ENCODE data around the gene THG1L. TPM values are rescaled to one million over a fixed set of nuclear protein-coding genes. Genes with fewer than 3 reads are reported as not detected.
"Not testable (repeated sequence)": the region's sequence is repeated elsewhere in the genome, so short reads cannot be mapped to it uniquely, and the experiment has no call there.

The THG1L gene
- total RNA-seq = 10 to 100 TPM; 13.2 to 20.3 (median 15.5) TPM

GRCh38 chr5:157731272-157732129, at the start of gene THG1L:
THG1L (plus strand) TSS chr5:157731420; CDS start chr5:157731441, 21 bp downstream.
- TF ChIP-seq POLR2A (IDR thresholded peaks at IDR 0.05) (peak; percentile 52 to 60), CTCF (IDR thresholded peaks at IDR 0.05) (no peak), POLR2AphosphoS5 (IDR thresholded peaks at IDR 0.05) (peak; percentile 78), EP300 (IDR thresholded peaks at IDR 0.05) (no peak)
- 0% methylated on average over 15 to 22 of the region's 47 CpGs for WGBS, 2 donors (ENCODE audit: low coverage in 1 of 2)
- Histone ChIP-seq H3K27me3 (no peaks in the 10 kb centered on the region), H3K9me3 (no peaks in the 10 kb centered on the region), H3K4me3 (peak within 1 kb of the TSS; percentile 66 to 69), H3K4me1 (peaks cover 0 to 12% (median 3%) of the 10 kb centered on the region in 3 donors), H3K36me3 (peaks cover 0 to 35% of the 10 kb centered on the region in 2 donors), H3K27ac (peak within 1 kb of the TSS; percentile 84 to 96 (median 94))
- ATAC-seq = peak; percentile 99

- H3K4me1 ChIP-seq = no peaks in the 10 kb centered on the region
- no peak overlapping the region for H3K4me3 ChIP-seq
- H3K9me3 ChIP-seq = no peaks in the 10 kb centered on the region
- WGBS, 2 donors (ENCODE audit: low coverage in 1 of 2) = 0 to 57% methylated on average over 1 to 3 of the region's 3 CpGs
- no peak for TF ChIP-seq POLR2AphosphoS5 (IDR thresholded peaks at IDR 0.05)
- TF ChIP-seq POLR2A (IDR thresholded peaks at IDR 0.05) = no peak
- TF ChIP-seq CTCF (IDR thresholded peaks at IDR 0.05) = no peak
- TF ChIP-seq EP300 (IDR thresholded peaks at IDR 0.05) = no peak
- H3K36me3 ChIP-seq = no peaks in the 10 kb centered on the region
- no peak overlapping the region for H3K27ac ChIP-seq
- H3K27me3 ChIP-seq = no peaks in the 10 kb centered on the region
- ATAC-seq = no peak
Measured at GRCh38 chr5:157682257-157682656, 49.0 kb upstream of the THG1L start.

GRCh38 chr5:157686276-157687197, 44.7 kb upstream of the THG1L start:
- H3K27ac ChIP-seq, ATAC-seq, H3K4me1 ChIP-seq, H3K36me3 ChIP-seq, H3K9me3 ChIP-seq, H3K4me3 ChIP-seq: not testable (repeated sequence)
- H3K27me3 ChIP-seq = peaks cover 10% of the 10 kb centered on the region
- WGBS, 2 donors (ENCODE audit: low coverage in 1 of 2) = 78 to 85% methylated on average over 8 to 10 of the region's 14 CpGs

- H3K27me3 ChIP-seq = peaks cover 10% of the 10 kb centered on the region
- H3K27ac ChIP-seq = no peak overlapping the region
- H3K36me3 ChIP-seq = no peaks in the 10 kb centered on the region
- no peak for ATAC-seq
- no peaks in the 10 kb centered on the region for H3K9me3 ChIP-seq
- no peak for TF ChIP-seq POLR2A (IDR thresholded peaks at IDR 0.05)
- TF ChIP-seq POLR2AphosphoS5 (IDR thresholded peaks at IDR 0.05) = no peak
- TF ChIP-seq CTCF (IDR thresholded peaks at IDR 0.05) = no peak
- no peak for TF ChIP-seq EP300 (IDR thresholded peaks at IDR 0.05)
- no peak overlapping the region for H3K4me3 ChIP-seq
- no peaks in the 10 kb centered on the region for H3K4me1 ChIP-seq
- 62 to 100% methylated on average over 1 of the region's 1 CpG for WGBS, 2 donors (ENCODE audit: low coverage in 1 of 2)
Measured at GRCh38 chr5:157687198-157687554, 44.0 kb upstream of the THG1L start.

- TF ChIP-seq POLR2A (IDR thresholded peaks at IDR 0.05) = no peak
- TF ChIP-seq EP300 (IDR thresholded peaks at IDR 0.05) = no peak
- peak in 1 of 4 experiments; percentile 56 for TF ChIP-seq CTCF (IDR thresholded peaks at IDR 0.05)
- TF ChIP-seq POLR2AphosphoS5 (IDR thresholded peaks at IDR 0.05) = no peak
- no peaks in the 10 kb centered on the region for H3K9me3 ChIP-seq
- no peaks in the 10 kb centered on the region for H3K4me1 ChIP-seq
- peak overlapping the region in 1 of 2 donors; percentile 34 for H3K4me3 ChIP-seq
- H3K36me3 ChIP-seq = no peaks in the 10 kb centered on the region
- no peak overlapping the region for H3K27ac ChIP-seq
- 91% methylated on average over 11 of the region's 52 CpGs; no CpG with 5 or more reads in 1 of the 2 donors for WGBS, 2 donors (ENCODE audit: low coverage in 1 of 2)
- ATAC-seq = no peak
- peaks cover 10% of the 10 kb centered on the region for H3K27me3 ChIP-seq
Measured at GRCh38 chr5:157689942-157690689, 41.1 kb upstream of the THG1L start.

Measured in gastroesophageal sphincter (tissue), 4 donors.